Mesenchymal stem cell (in vitro differentiated cells and primary cell): ENCODE results near the gene TNIP1.

Experiments
- DNase-seq: peaks from one replicate; pipeline ENCODE4 v3.0.0-alpha.2; 2013
- H2AFZ ChIP-seq: one replicate; pipeline ENCODE4 v1.6.1; 2013; ENCODE audit warnings: low read depth, mild to moderate bottlenecking, control low read depth, inconsistent platforms, low read length, moderate library complexity
- H2AK5ac ChIP-seq: 2 replicates; pipeline ENCODE4 v1.6.1; 2013; ENCODE audit warnings: low read length, moderate library complexity, mild to moderate bottlenecking, inconsistent platforms; ENCODE audit not compliant: severe bottlenecking
- H2BK120ac ChIP-seq: one replicate; pipeline ENCODE4 v1.6.1; 2013; ENCODE audit warnings: low read depth, mild to moderate bottlenecking, inconsistent platforms, low read length, moderate library complexity
- H2BK12ac ChIP-seq, 2 experiments: one replicate each; pipeline ENCODE4 v1.6.1; 2013; ENCODE audit warnings: inconsistent platforms in 2 of 2, low read length in 2 of 2, mild to moderate bottlenecking in 2 of 2, moderate library complexity in 2 of 2, control low read depth in 1 of 2
- H2BK15ac ChIP-seq: one replicate; pipeline ENCODE4 v1.6.1; 2013; ENCODE audit warnings: mild to moderate bottlenecking, low read depth, inconsistent platforms; ENCODE audit not compliant: poor library complexity, severe bottlenecking
- H2BK5ac ChIP-seq: 2 replicates; pipeline ENCODE4 v1.6.1; 2013; ENCODE audit warnings: low read depth, mild to moderate bottlenecking, low read length, control low read depth, inconsistent platforms; ENCODE audit not compliant: poor library complexity, severe bottlenecking
- H3K14ac ChIP-seq, 2 experiments: one replicate each; pipeline ENCODE4 v1.6.1; 2013; ENCODE audit warnings: inconsistent platforms in 2 of 2, low read length in 2 of 2, control low read depth in 1 of 2, mild to moderate bottlenecking in 1 of 2, moderate library complexity in 1 of 2
- H3K18ac ChIP-seq, 2 experiments: one replicate each; pipeline ENCODE4 v1.6.1; 2013; ENCODE audit warnings: inconsistent platforms in 2 of 2, low read length in 2 of 2, control low read depth in 1 of 2, low read depth in 1 of 2, mild to moderate bottlenecking in 1 of 2
- H3K23ac ChIP-seq, 2 experiments: one replicate each; pipeline ENCODE4 v1.6.1; 2013; ENCODE audit warnings: inconsistent platforms in 2 of 2, low read length in 2 of 2, mild to moderate bottlenecking in 2 of 2, moderate library complexity in 2 of 2, control low read depth in 1 of 2
- H3K27ac ChIP-seq: 2 replicates; pipeline ENCODE4 v1.5.1; 2013; ENCODE audit warnings: mild to moderate bottlenecking, moderate library complexity, low read length, control low read depth, inconsistent platforms; ENCODE audit not compliant: poor library complexity, severe bottlenecking
- H3K27me3 ChIP-seq, 2 experiments: 2 replicates each; pipeline versions ENCODE4 v1.6.1 to v1.7.0; 2013; ENCODE audit warnings: low read length in 2 of 2, mild to moderate bottlenecking in 2 of 2, moderate library complexity in 2 of 2, control low read depth in 1 of 2, inconsistent platforms in 1 of 2; ENCODE audit not compliant: control insufficient read depth in 1 of 2, insufficient read depth in 1 of 2
- H3K36me3 ChIP-seq, 2 experiments: 2 replicates each; pipeline versions ENCODE4 v1.6.1 to v1.7.0; 2013; ENCODE audit warnings: low read length in 2 of 2, control low read depth in 1 of 2, inconsistent platforms in 1 of 2, low read depth in 1 of 2, mild to moderate bottlenecking in 1 of 2; ENCODE audit not compliant: insufficient read depth in 2 of 2, control insufficient read depth in 1 of 2
- H3K4ac ChIP-seq, 2 experiments: one replicate each; pipeline ENCODE4 v1.6.1; 2013; ENCODE audit warnings: inconsistent platforms in 2 of 2, low read length in 2 of 2, mild to moderate bottlenecking in 2 of 2, moderate library complexity in 2 of 2, control low read depth in 1 of 2, low read depth in 1 of 2
- H3K4me1 ChIP-seq: 2 replicates; pipeline ENCODE4 v1.6.1; 2013; ENCODE audit warnings: low read depth, low read length, control low read depth; ENCODE audit not compliant: control insufficient read depth, insufficient read depth
- H3K4me2 ChIP-seq: 2 replicates; pipeline ENCODE4 v1.6.1; 2013; ENCODE audit warnings: low read length, mild to moderate bottlenecking, inconsistent platforms; ENCODE audit not compliant: poor library complexity, severe bottlenecking
- H3K4me3 ChIP-seq, 2 experiments: 2 replicates each; pipeline versions ENCODE4 v1.5.1 to v1.7.0; 2013; ENCODE audit warnings: low read length in 2 of 2, mild to moderate bottlenecking in 2 of 2, control low read depth in 1 of 2, low read depth in 1 of 2; ENCODE audit not compliant: insufficient read depth in 1 of 2
- H3K79me1 ChIP-seq: replicated peaks from 2 replicates; pipeline ENCODE4 v1.6.1; 2013; ENCODE audit warnings: mild to moderate bottlenecking, control low read depth, low read length, inconsistent platforms; ENCODE audit not compliant: poor library complexity, severe bottlenecking
- H3K9ac ChIP-seq: 2 replicates; pipeline ENCODE4 v1.7.0; 2013; ENCODE audit warnings: mild to moderate bottlenecking, low read length, moderate library complexity
- H3K9me3 ChIP-seq: 2 replicates; pipeline ENCODE4 v1.7.0; 2013; ENCODE audit warnings: mild to moderate bottlenecking, low read length; ENCODE audit not compliant: control insufficient read depth
- H4K8ac ChIP-seq: one replicate; pipeline ENCODE4 v1.6.1; 2013; ENCODE audit warnings: inconsistent platforms, mild to moderate bottlenecking, low read length, moderate library complexity
- H4K91ac ChIP-seq: one replicate; pipeline ENCODE4 v1.6.1; 2013; ENCODE audit warnings: mild to moderate bottlenecking, low read length, inconsistent platforms
- WGBS: methylation state at CpG from one replicate; pipeline ENCODE4 v1.1.7; 2013; ENCODE audit warnings: mixed read lengths; 5-methylcytosine and 5-hydroxymethylcytosine counted together

TNIP1 gene

GRCh38 chr5:151064916-151065499, 15.8 kb downstream of the TNIP1 start:
- H2BK12ac ChIP-seq, result peak overlapping the region in 1 of 2 experiments; percentile 3
- H3K4ac ChIP-seq, result no peak overlapping the region
- no peak overlapping the region for H2AFZ ChIP-seq
- peaks cover 0 to 13% of the 10 kb centered on the region in 2 experiments for H3K27me3 ChIP-seq
- 98% methylated on average over 12 of the region's 12 CpGs for WGBS
- no peak overlapping the region for H3K14ac ChIP-seq
- no peak overlapping the region for H2BK5ac ChIP-seq
- H2AK5ac ChIP-seq, result peak overlapping the region; percentile 58
- H2BK15ac ChIP-seq, result no peak overlapping the region
- peak overlapping the region in 1 of 2 experiments; percentile 42 for H3K18ac ChIP-seq
- H3K23ac ChIP-seq, result no peak overlapping the region
- H3K9me3 ChIP-seq, result no peaks in the 10 kb centered on the region
- peaks cover 14% of the 10 kb centered on the region for H3K79me1 ChIP-seq
- no peak overlapping the region for H3K4me3 ChIP-seq
- H2BK120ac ChIP-seq, result no peak overlapping the region
- H3K9ac ChIP-seq, result no peak overlapping the region
- H3K27ac ChIP-seq, result no peak overlapping the region
- no peak for DNase-seq
- no peak overlapping the region for H4K8ac ChIP-seq
- H3K4me1 ChIP-seq, result peaks cover 73% of the 10 kb centered on the region
- peak overlapping the region; percentile 71 for H4K91ac ChIP-seq
- no peak overlapping the region for H3K4me2 ChIP-seq
- peaks cover 31 to 60% of the 10 kb centered on the region in 2 experiments for H3K36me3 ChIP-seq

GRCh38 chr5:151063142-151063989, 17.5 kb downstream of the TNIP1 start:
- H2AFZ ChIP-seq, result no peak overlapping the region
- H3K18ac ChIP-seq, result peak overlapping the region; percentile 87 to 95
- no peak overlapping the region for H3K23ac ChIP-seq
- H2BK12ac ChIP-seq, result peak overlapping the region; percentile 69 to 93
- peak overlapping the region; percentile 93 for H2BK120ac ChIP-seq
- peak overlapping the region; percentile 15 for H2BK15ac ChIP-seq
- peaks cover 46 to 68% of the 10 kb centered on the region in 2 experiments for H3K36me3 ChIP-seq
- H3K27ac ChIP-seq, result peak overlapping the region; percentile 86
- H4K8ac ChIP-seq, result peak overlapping the region; percentile 58
- H3K9ac ChIP-seq, result peak overlapping the region; percentile 73
- peaks cover 73% of the 10 kb centered on the region for H3K4me1 ChIP-seq
- WGBS, result 82% methylated on average over 17 of the region's 17 CpGs
- peak; percentile 88 for DNase-seq
- peak overlapping the region; percentile 87 for H4K91ac ChIP-seq
- H3K4me3 ChIP-seq, result peak overlapping the region in 1 of 2 experiments; percentile 38
- peaks cover 0 to 13% of the 10 kb centered on the region in 2 experiments for H3K27me3 ChIP-seq
- peak overlapping the region; percentile 87 for H2BK5ac ChIP-seq
- H2AK5ac ChIP-seq, result peak overlapping the region; percentile 93
- peaks cover 21% of the 10 kb centered on the region for H3K79me1 ChIP-seq
- H3K4me2 ChIP-seq, result peak overlapping the region; percentile 15
- H3K4ac ChIP-seq, result peak overlapping the region; percentile 83 to 84
- H3K9me3 ChIP-seq, result no peaks in the 10 kb centered on the region
- peak overlapping the region in 1 of 2 experiments; percentile 80 for H3K14ac ChIP-seq

GRCh38 chr5:151062405-151063141, 18.3 kb downstream of the TNIP1 start:
- peak overlapping the region; percentile 87 to 95 for H3K18ac ChIP-seq
- 90% methylated on average over 5 of the region's 5 CpGs for WGBS
- DNase-seq, result no peak

More at GRCh38 chr5:151062405-151063141, 18.3 kb downstream of the TNIP1 start:
- Histone ChIP-seq H2BK12ac (peak overlapping the region; percentile 75 to 93), H2BK15ac (no peak overlapping the region), H3K4me3 (peak overlapping the region in 1 of 2 experiments; percentile 4), H3K9ac (no peak overlapping the region), H4K91ac (peak overlapping the region; percentile 55), H2AFZ (no peak overlapping the region), H3K27ac (peak overlapping the region; percentile 86), H3K27me3 (peaks cover 0 to 13% of the 10 kb centered on the region in 2 experiments), H3K79me1 (peaks cover 23% of the 10 kb centered on the region), H3K36me3 (peaks cover 54 to 67% of the 10 kb centered on the region in 2 experiments), H3K14ac (peak overlapping the region in 1 of 2 experiments; percentile 12), H3K4me1 (peaks cover 67% of the 10 kb centered on the region), H2BK5ac (no peak overlapping the region), H3K4ac (peak overlapping the region; percentile 49 to 74), H3K23ac (no peak overlapping the region), H2AK5ac (peak overlapping the region; percentile 84), H4K8ac (peak overlapping the region; percentile 58), H3K9me3 (no peaks in the 10 kb centered on the region), H2BK120ac (no peak overlapping the region), H3K4me2 (peak overlapping the region; percentile 15)
